ENCODE measurements around the gene TMEM120B.

Gene TMEM120B

DNA sequence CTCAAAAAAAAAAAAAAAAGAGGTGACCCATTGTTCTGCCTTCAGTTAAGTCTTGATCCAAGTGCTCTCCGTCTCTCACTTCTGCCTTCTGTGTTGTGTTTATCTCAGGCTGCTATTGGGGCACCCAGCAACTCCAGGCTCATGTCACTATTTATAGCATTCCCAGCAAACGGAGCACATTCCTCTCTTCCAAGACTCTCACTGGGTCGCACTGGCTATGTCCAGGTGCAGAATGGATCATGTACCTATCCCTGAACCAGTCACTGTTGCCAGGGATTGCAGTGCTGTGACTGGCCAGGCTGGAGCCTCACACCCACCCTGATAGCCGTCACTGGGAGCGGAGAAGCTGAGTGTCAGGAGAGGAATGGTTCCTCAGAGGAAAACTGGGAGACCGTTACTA is 49.7 kb downstream of the TMEM120B start:
- TF ChIP-seq EZH2phosphoT487 (IDR thresholded peaks at IDR 0.05; ENCODE audit: low read length) (no peak), EZH2 (optimal IDR thresholded peaks at IDR 0.05; ENCODE audit: low read depth, low read length) (no peak)
- TF ChIP-seq, protein P1, sequence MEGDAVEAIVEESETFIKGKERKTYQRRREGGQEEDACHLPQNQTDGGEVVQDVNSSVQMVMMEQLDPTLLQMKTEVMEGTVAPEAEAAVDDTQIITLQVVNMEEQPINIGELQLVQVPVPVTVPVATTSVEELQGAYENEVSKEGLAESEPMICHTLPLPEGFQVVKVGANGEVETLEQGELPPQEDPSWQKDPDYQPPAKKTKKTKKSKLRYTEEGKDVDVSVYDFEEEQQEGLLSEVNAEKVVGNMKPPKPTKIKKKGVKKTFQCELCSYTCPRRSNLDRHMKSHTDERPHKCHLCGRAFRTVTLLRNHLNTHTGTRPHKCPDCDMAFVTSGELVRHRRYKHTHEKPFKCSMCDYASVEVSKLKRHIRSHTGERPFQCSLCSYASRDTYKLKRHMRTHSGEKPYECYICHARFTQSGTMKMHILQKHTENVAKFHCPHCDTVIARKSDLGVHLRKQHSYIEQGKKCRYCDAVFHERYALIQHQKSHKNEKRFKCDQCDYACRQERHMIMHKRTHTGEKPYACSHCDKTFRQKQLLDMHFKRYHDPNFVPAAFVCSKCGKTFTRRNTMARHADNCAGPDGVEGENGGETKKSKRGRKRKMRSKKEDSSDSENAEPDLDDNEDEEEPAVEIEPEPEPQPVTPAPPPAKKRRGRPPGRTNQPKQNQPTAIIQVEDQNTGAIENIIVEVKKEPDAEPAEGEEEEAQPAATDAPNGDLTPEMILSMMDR (IDR thresholded peaks at IDR 0.05; ENCODE audit: low read length), result no peak

DNA sequence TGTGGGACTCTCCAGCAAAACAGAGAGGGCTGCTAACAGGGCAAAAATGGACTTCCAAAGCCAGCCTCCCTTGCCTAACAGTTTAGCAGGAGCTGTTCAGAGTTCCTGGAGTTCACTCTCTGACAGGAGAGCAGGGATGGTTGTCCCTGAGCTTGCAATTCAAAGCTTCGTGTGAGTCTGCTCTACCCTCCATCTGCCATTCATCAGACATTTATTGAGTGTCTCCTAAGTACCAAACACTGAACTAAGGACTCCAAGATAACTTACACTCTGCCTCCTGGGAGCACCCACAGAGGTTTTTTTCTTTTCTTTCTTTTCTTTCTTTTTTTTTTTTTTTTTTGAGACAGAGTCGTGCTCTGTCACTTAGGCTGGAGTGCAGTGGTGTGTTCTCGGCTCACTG is 52.3 kb downstream of the TMEM120B start:
- H2AFZ ChIP-seq (ENCODE audit: low read length), result no peak overlapping the region
- H4K20me1 ChIP-seq (ENCODE audit: insufficient read depth, low read length), result no peaks in the 10 kb centered on the region
- TF ChIP-seq EZH2 (optimal IDR thresholded peaks at IDR 0.05; ENCODE audit: low read depth, low read length) (no peak), EZH2phosphoT487 (IDR thresholded peaks at IDR 0.05; ENCODE audit: low read length) (no peak)
- TF ChIP-seq, protein P1 (IDR thresholded peaks at IDR 0.05; ENCODE audit: low read length), result no peak
- H3K4me3 ChIP-seq (ENCODE audit: low read length), result no peak overlapping the region
- no peaks in the 10 kb centered on the region for H3F3A ChIP-seq (ENCODE audit: insufficient read depth, low read length)
- no peaks in the 10 kb centered on the region for H3K4me1 ChIP-seq (ENCODE audit: low read length)
- H3K36me3 ChIP-seq (replicated peaks; ENCODE audit: insufficient read depth, low read length), result no peaks in the 10 kb centered on the region
- no peaks in the 10 kb centered on the region for H3K27me3 ChIP-seq (replicated peaks; ENCODE audit: insufficient read depth, low read length)
- no peaks in the 10 kb centered on the region for H3K79me2 ChIP-seq (ENCODE audit: low read length)
- no peak overlapping the region for H3K4me2 ChIP-seq (ENCODE audit: low read depth, low read length)
- no peaks in the 10 kb centered on the region for H3K9me2 ChIP-seq (replicated peaks; ENCODE audit: insufficient read depth, low read length)
- H3K27ac ChIP-seq (ENCODE audit: low read length), result no peak overlapping the region
- no peak overlapping the region for H3K9ac ChIP-seq (ENCODE audit: low read length)
- no peak for DNase-seq
- H3K9me3 ChIP-seq (replicated peaks; ENCODE audit: insufficient read depth, low read length), result no peaks in the 10 kb centered on the region

More for the DNA sequence above, 49.7 kb downstream of the TMEM120B start:
- no peak overlapping the region for H3K9ac ChIP-seq (ENCODE audit: low read length)
- no peak overlapping the region for H3K4me2 ChIP-seq (ENCODE audit: low read depth, low read length)
- no peaks in the 10 kb centered on the region for H3K4me1 ChIP-seq (ENCODE audit: low read length)
- H2AFZ ChIP-seq (ENCODE audit: low read length), result no peak overlapping the region
- H3K27me3 ChIP-seq (replicated peaks; ENCODE audit: insufficient read depth, low read length), result no peaks in the 10 kb centered on the region
- H3K79me2 ChIP-seq (ENCODE audit: low read length), result no peaks in the 10 kb centered on the region
- no peak overlapping the region for H3K27ac ChIP-seq (ENCODE audit: low read length)
- H3K9me3 ChIP-seq (replicated peaks; ENCODE audit: insufficient read depth, low read length), result no peaks in the 10 kb centered on the region
- H3F3A ChIP-seq (ENCODE audit: insufficient read depth, low read length), result no peaks in the 10 kb centered on the region
- H3K9me2 ChIP-seq (replicated peaks; ENCODE audit: insufficient read depth, low read length), result no peaks in the 10 kb centered on the region
- no peak for DNase-seq
- no peaks in the 10 kb centered on the region for H4K20me1 ChIP-seq (ENCODE audit: insufficient read depth, low read length)
- H3K4me3 ChIP-seq (ENCODE audit: low read length), result no peak overlapping the region
- no peaks in the 10 kb centered on the region for H3K36me3 ChIP-seq (replicated peaks; ENCODE audit: insufficient read depth, low read length)

DNA sequence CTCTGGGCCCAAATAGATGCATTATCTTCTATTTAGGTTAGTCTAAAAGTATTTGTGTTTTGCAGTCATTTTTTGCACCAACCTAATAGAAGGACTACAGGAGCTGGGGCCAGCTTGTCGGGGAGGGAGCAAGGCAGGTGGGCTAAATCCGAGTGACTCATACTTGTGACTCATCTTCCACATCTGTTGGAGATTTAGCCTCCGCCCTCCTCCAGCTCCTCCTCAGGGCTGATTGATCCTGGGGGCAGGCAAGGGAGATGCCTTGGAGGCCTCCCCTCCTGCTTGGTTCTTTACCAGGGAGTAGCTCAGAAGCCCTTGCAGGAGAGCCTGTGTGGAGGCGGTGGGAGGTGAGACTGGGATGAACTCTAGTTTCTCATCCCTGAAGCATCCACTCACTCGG is 53.0 kb downstream of the TMEM120B start:
- no peak overlapping the region for H3K4me2 ChIP-seq (ENCODE audit: low read depth, low read length)
- no peaks in the 10 kb centered on the region for H3K9me2 ChIP-seq (replicated peaks; ENCODE audit: insufficient read depth, low read length)
- H3K27me3 ChIP-seq (replicated peaks; ENCODE audit: insufficient read depth, low read length), result no peaks in the 10 kb centered on the region
- H3K4me1 ChIP-seq (ENCODE audit: low read length), result no peaks in the 10 kb centered on the region
- no peaks in the 10 kb centered on the region for H3K79me2 ChIP-seq (ENCODE audit: low read length)
- H2AFZ ChIP-seq (ENCODE audit: low read length), result no peak overlapping the region
- no peaks in the 10 kb centered on the region for H3K9me3 ChIP-seq (replicated peaks; ENCODE audit: insufficient read depth, low read length)
- TF ChIP-seq, protein P1 (IDR thresholded peaks at IDR 0.05; ENCODE audit: low read length), result no peak
- TF ChIP-seq EZH2 (optimal IDR thresholded peaks at IDR 0.05; ENCODE audit: low read depth, low read length) (no peak), EZH2phosphoT487 (IDR thresholded peaks at IDR 0.05; ENCODE audit: low read length) (no peak)
- H3K36me3 ChIP-seq (replicated peaks; ENCODE audit: insufficient read depth, low read length), result no peaks in the 10 kb centered on the region
- H3K4me3 ChIP-seq (ENCODE audit: low read length), result no peak overlapping the region
- DNase-seq, result no peak
- no peaks in the 10 kb centered on the region for H4K20me1 ChIP-seq (ENCODE audit: insufficient read depth, low read length)
- H3K27ac ChIP-seq (ENCODE audit: low read length), result no peak overlapping the region
- H3K9ac ChIP-seq (ENCODE audit: low read length), result no peak overlapping the region
- no peaks in the 10 kb centered on the region for H3F3A ChIP-seq (ENCODE audit: insufficient read depth, low read length)
